Colonic mucosa (tissue), 4 donors: Measurements from ENCODE around the gene RCN1. TPM values are rescaled to one million over a fixed set of nuclear protein-coding genes. Genes with fewer than 3 reads are reported as not detected.
"Not testable (repeated sequence)": the region's sequence is repeated elsewhere in the genome, so short reads cannot be mapped to it uniquely, and the experiment has no call there.

Experiments
- DNase-seq: peaks from one replicate; pipeline ENCODE4 v3.0.0-alpha.2; 2020
- H3K27ac ChIP-seq: fragments of 200-600 bp; one replicate; pipeline ENCODE4 v1.8.0; 2021
- H3K27me3 ChIP-seq: fragments of 200-600 bp; one replicate; pipeline ENCODE4 v1.8.0; 2021
- H3K36me3 ChIP-seq: fragments of 200-600 bp; one replicate; pipeline ENCODE4 v1.8.0; 2021
- H3K4me1 ChIP-seq: fragments of 200-600 bp; one replicate; pipeline ENCODE4 v1.8.0; 2021; ENCODE audit warnings: mild to moderate bottlenecking
- H3K4me3 ChIP-seq: fragments of 200-600 bp; one replicate; pipeline ENCODE4 v1.8.0; 2021
- H3K9ac ChIP-seq, 2 donors: one replicate each; pipeline ENCODE4 v1.7.0; 2013; ENCODE audit warnings: control low read depth in 2 of 2, low read depth in 2 of 2, low read length in 2 of 2
- H3K9me3 ChIP-seq: fragments of 200-600 bp; one replicate; pipeline ENCODE4 v1.8.0; 2021
- CTCF ChIP-seq: fragments of 200-600 bp; IDR thresholded peaks from one replicate; pipeline ENCODE4 v1.8.0; 2022; ENCODE audit warnings: antibody characterized with exemption, mild to moderate bottlenecking
- intact Hi-C: fragments of 100-400 bp; cut with DNase I; formaldehyde crosslinking; loops from one replicate; pipeline ENCODE4 v1.14.1; 2022
- total RNA-seq, 2 donors: library from RNA; stranded (reverse); fragmentation: NEBNext Ultra II Directional in 1 of 2; extraction: Animal tissue kit (Norgen Biotek cat#: 25700) in 1 of 2; gene quantifications; one replicate each; pipeline ENCODE4 v1.2.1, GENCODE V29; 2021
- donor health status: healthy.
- donor health status: DM: no; HTN: no; CAD: no.
- donor health status: DM: no; HTN: no; CAD: no.

The RCN1 gene
- total RNA-seq, 2 donors from 2014 or later = 51.0 to 52.7 TPM

GRCh38 chr11:32113920-32114203 lies 23.0 kb downstream of the RCN1 start:
- Histone ChIP-seq H3K4me3 (no peak overlapping the region), H3K9ac (no peak overlapping the region), H3K36me3 (no peaks in the 10 kb centered on the region), H3K9me3 (no peaks in the 10 kb centered on the region), H3K27me3 (no peaks in the 10 kb centered on the region), H3K4me1 (no peaks in the 10 kb centered on the region), H3K27ac (no peak overlapping the region)
- TF ChIP-seq CTCF = no peak
- no peak for DNase-seq
- intact Hi-C loops = no loop called here

GRCh38 chr11:32115446-32115845 lies 24.6 kb downstream of the RCN1 start:
- Histone ChIP-seq H3K36me3 (no peaks in the 10 kb centered on the region), H3K27me3 (no peaks in the 10 kb centered on the region), H3K27ac (no peak overlapping the region), H3K4me1 (no peaks in the 10 kb centered on the region), H3K9me3 (no peaks in the 10 kb centered on the region), H3K9ac (no peak overlapping the region), H3K4me3 (no peak overlapping the region)
- DNase-seq = no peak
- intact Hi-C loops = no loop called here
- no peak for TF ChIP-seq CTCF

GRCh38 chr11:32116668-32117067 lies 25.8 kb downstream of the RCN1 start:
- TF ChIP-seq CTCF = no peak
- intact Hi-C loops = no loop called here
- no peak for DNase-seq

GRCh38 chr11:32118025-32118974 lies 27.4 kb downstream of the RCN1 start:
- no peaks in the 10 kb centered on the region for H3K9me3 ChIP-seq
- H3K27ac ChIP-seq = no peak overlapping the region
- no peak for DNase-seq
- H3K4me3 ChIP-seq = no peak overlapping the region
- TF ChIP-seq CTCF = no peak
- H3K27me3 ChIP-seq = no peaks in the 10 kb centered on the region
- no peak overlapping the region for H3K9ac ChIP-seq
- no peaks in the 10 kb centered on the region for H3K36me3 ChIP-seq
- no peaks in the 10 kb centered on the region for H3K4me1 ChIP-seq
- intact Hi-C loops = no loop called here

More at GRCh38 chr11:32116668-32117067, 25.8 kb downstream of the RCN1 start:
- Histone ChIP-seq H3K27ac (no peak overlapping the region), H3K4me3 (no peak overlapping the region), H3K4me1 (no peaks in the 10 kb centered on the region), H3K9ac (no peak overlapping the region), H3K9me3 (no peaks in the 10 kb centered on the region), H3K27me3 (no peaks in the 10 kb centered on the region), H3K36me3 (no peaks in the 10 kb centered on the region)

GRCh38 chr11:32119139-32119538 lies 28.3 kb downstream of the RCN1 start:
- H3K9me3 ChIP-seq, intact Hi-C loops, H3K9ac ChIP-seq, H3K27me3 ChIP-seq, H3K27ac ChIP-seq, DNase-seq, H3K4me1 ChIP-seq, H3K36me3 ChIP-seq, H3K4me3 ChIP-seq: not testable (repeated sequence)

- H3K27ac ChIP-seq = no peak overlapping the region
- intact Hi-C loops = no loop called here
- no peaks in the 10 kb centered on the region for H3K36me3 ChIP-seq
- no peak for DNase-seq
- no peaks in the 10 kb centered on the region for H3K4me1 ChIP-seq
- H3K9me3 ChIP-seq = no peaks in the 10 kb centered on the region
- H3K9ac ChIP-seq = no peak overlapping the region
- TF ChIP-seq CTCF = no peak
- H3K27me3 ChIP-seq = no peaks in the 10 kb centered on the region
- no peak overlapping the region for H3K4me3 ChIP-seq
Observed at GRCh38 chr11:32121012-32121411, 30.1 kb downstream of the RCN1 start.
